LNCAP (cell line): ENCODE measurements around the gene WNK4.
A peak's percentile ranks its signal among the peaks of the same experiment; 100 is the strongest.

Source experiments
- CTCF ChIP-seq: fragments of 450-650 bp; IDR thresholded peaks from 2 replicates; pipeline ENCODE4 v1.5.1; 2017; ENCODE audit warnings: mild to moderate bottlenecking

The WNK4 gene

GRCh38 chr17:42830971-42831370 lies 50.6 kb downstream of the WNK4 start:
- no peak for TF ChIP-seq CTCF

GRCh38 chr17:42832213-42832933 lies 52.0 kb downstream of the WNK4 start:
- TF ChIP-seq CTCF = no peak

- TF ChIP-seq CTCF = no peak
Measured at GRCh38 chr17:42832934-42833766, 52.7 kb downstream of the WNK4 start, which contains the start of gene PSME3. PSME3 (plus strand) TSS chr17:42833397; CDS start chr17:42833632, 235 bp downstream.

- TF ChIP-seq CTCF = no peak
Measured at GRCh38 chr17:42833767-42834422, 53.5 kb downstream of the WNK4 start.

- no peak for TF ChIP-seq CTCF
Measured at GRCh38 chr17:42835732-42836131, 55.3 kb downstream of the WNK4 start.

GRCh38 chr17:42841975-42842685 lies 61.7 kb downstream of the WNK4 start:
- TF ChIP-seq CTCF = no peak

- peak; percentile 93 for TF ChIP-seq CTCF
Measured at GRCh38 chr17:42843358-42843934, 63.0 kb downstream of the WNK4 start.
